T-helper 1 cell (primary cell): ENCODE results near the gene ZNF469.

ENCODE experiments used
- DNase-seq, 5 donors: peaks; one replicate each; pipeline ENCODE4 v3.0.0-alpha.2; 2012 to 2020
- total RNA-seq, 4 donors: gene quantifications; one replicate each; lab custom pipeline; 2026; lab: John Stamatoyannopoulos, UW

Gene ZNF469
- 0.27 to 3.6 (median 2.3) reads per million in 4 donors for total RNA-seq

DNA sequence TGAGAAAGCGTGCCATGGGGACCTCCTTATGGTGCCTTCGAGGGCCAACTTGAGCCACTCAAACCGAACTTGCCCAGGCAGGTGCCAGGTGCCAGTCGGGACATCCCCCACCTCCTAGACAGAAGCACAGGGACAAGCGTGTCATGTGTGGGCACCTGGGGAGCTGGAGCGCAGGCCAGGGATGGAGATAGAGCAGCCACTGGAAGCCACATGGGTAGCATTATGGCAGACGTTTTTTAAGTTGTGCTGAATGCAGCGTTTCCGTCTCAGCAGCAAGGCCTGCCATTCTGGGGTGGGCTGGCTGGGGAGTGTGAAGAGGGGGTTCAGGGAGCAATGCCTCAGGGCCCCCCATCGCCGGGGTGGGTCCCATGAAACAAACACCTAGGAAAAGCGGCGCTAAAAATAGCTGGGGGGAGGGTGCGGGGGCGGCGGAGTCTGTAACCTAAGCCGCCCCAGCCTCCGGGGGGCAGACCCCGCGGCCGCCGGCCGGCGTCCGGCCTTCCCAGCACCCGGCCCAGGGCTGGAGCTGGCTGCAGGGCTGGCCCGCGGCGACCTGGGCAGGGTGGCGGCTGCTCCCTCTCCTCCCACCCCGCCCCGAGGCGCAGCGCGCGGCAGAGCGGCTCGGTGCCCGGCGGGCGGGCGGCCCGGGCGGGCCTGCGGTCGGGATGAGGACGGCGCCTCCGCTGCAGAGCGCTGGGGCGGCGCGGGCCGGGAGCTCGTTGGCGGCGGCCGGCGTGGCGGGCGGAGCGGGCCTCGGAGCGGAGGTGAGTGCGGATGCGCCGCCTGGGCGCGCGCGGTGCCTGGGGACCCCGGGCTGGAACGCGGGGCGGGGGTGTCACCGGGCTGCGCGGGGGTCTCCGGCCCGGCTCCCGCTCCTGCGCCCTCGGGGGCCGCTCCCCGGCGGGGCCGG lies at the start of gene ZNF469:
Gene ZNF469, plus strand, starts transcription at position 469 of the 910 bp plus-strand sequence. CDS start 44,512 bp downstream, outside the sequence.
- no peak for DNase-seq

DNA sequence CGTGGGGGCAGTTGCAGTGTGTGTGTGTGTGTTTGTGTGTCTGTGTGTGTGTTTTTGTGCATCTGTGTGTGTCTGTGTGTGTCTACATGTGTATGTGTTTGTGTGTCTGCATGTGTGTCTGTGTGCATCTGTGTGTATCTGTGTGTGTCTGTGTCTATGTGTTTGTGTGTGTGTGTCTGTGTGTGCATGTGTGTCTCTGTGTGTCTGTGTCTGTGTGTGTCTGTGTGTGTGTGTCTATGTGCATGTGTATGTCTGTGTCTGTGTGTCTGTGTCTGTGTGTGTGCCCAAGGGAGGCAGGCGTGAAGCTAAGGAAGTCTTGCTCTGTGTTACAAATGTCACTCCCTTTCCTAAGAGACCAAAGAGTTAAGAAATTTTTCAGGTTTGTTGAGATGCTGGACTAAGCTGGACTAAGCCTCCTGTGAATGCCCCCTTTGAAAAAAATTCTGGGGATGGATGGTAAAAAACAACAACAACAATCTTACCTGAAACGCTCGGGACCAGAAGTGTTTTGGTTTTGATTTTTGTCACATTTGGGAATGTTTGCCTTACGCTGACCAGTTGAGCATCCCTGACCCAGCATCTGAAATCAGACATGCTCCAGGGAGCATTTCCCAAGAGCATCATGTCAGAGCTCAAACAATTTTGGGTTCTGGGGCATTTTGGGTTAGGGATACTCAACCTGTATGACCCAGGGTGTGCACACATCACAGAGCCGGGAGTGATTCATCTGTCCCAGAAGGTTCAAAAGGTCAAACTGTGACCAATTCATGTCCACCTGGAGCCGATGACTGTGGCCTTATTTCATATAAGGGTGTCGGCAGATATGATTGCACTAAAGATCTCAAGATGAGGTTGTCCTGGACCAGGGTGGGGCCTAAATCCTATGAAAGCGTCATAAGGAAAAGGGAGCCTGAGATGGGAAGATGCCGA lies 48.6 kb upstream of the ZNF469 start:
- no peak for DNase-seq

- DNase-seq = no peak
Measured at GRCh38 chr16:88334778-88335720, 47.7 kb upstream of the ZNF469 start.

DNA sequence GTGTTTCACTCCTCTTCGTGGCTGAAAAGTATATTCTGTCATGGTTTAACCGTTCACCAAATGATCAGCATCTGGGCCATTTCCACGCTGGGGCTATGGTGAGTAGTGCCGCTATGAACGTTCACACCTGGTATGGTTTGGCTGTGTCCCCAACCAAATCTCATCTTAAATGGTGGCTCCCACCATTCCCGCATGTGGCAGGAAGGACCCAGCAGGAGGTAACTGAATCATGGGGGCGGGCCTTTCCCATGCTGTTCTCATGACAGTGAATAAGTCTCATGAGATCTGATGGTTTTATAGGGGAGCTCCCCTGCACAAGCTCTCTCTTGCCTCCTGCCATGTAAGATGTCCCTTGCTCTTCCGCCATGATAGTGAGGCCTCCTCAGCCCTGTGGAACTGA lies 45.7 kb upstream of the ZNF469 start:
- no peak for DNase-seq

DNA sequence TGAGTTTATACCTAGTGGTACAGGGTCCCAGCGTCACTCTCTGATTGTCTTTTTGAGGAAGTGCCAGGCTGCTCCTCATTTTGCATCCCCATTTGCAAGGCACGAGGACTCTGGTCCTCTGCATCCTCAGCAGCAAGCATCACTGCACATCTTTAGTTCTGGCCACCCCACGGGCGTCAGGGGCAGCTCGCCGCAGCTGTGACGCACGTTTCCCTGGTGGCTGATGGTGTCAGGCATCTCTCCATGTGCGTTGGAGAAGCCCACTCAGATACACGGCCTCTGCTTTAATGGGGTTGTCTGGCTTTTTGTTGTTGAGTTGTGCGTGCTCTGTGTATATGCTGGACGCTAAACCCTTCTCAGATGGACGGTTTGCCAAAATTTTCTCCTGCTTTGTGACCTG lies 45.2 kb upstream of the ZNF469 start:
- DNase-seq = no peak

DNA sequence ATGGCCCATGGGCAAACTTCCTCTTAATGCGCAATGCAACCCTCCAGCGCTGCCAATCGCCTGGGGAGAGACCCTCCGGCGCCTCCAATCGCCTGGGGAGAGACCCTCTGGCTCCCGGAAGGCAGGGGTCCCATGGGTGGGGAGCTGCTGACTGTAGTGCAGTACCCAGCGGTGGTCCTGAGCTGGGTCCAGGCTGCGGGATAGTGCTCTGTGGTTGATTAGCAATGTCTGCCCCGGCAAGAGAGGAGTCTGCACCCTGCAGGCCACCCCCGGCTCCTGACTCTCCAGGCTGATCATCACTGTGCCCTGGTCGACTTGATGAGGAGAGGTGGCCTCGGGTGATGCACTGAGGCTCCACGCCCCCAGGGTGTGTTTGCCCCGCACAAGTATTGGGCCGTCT lies 44.6 kb upstream of the ZNF469 start:
- no peak for DNase-seq

DNA sequence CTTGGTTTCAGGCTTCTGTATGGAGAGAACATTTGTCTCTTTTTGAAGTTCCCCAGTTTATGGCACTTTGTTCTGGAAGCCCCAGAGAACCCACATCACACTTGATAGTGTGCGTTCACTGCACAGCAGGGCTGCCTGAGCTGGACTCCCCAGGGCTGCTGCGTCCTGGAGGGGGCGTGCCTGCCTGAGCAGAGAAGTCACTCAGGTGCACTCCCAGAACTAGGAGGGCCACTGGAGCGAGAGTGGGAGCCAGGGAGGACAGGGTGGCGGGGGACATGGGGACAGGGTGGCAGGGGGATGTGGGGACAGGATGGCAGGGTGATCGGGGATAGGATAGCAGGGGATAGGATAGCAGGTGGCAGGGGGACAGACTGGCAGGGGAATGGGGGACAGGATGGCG lies 43.9 kb upstream of the ZNF469 start:
- no peak for DNase-seq

DNA sequence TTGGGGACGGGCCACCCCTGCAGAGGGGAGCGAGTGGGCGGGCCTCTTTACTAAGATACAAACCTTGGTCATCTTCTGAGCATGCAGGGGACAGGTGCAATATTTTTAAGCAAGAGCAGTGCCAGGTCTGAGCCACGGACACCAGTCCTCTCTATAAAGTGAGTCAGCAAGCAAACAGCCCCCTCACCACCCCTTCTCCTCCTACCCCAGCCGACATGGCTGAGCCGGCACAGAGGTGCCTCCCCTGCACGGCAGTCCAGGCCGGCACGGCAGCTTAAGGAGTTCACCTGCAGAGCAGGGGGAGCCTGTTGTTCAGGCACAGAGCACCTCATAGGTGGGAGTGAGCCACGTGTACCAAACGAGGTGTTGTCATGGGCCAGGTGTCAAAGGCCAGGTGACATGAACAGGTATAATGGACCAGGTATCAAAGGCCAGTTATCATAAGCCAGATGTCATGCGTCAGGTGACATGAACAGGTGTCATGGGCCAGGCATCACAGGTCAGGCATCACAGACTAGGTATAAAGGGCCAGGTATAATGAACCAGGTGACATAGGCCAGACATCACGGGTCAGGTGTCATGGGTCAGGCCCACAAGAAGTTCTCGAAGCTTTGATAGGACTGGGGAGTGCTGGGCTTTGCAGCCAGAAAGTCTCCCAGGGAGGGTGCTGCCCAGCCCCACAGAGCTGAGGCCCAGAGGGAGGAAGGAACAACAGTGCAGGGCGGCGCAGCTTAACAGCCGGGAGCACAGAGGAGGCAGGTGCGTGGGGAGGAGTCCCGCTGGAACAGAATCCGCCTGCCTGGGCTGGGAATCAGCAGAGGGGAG lies 42.6 kb upstream of the ZNF469 start:
- no peak for DNase-seq

GRCh38 chr16:88340755-88341150 lies 42.0 kb upstream of the ZNF469 start:
- DNase-seq = no peak

DNA sequence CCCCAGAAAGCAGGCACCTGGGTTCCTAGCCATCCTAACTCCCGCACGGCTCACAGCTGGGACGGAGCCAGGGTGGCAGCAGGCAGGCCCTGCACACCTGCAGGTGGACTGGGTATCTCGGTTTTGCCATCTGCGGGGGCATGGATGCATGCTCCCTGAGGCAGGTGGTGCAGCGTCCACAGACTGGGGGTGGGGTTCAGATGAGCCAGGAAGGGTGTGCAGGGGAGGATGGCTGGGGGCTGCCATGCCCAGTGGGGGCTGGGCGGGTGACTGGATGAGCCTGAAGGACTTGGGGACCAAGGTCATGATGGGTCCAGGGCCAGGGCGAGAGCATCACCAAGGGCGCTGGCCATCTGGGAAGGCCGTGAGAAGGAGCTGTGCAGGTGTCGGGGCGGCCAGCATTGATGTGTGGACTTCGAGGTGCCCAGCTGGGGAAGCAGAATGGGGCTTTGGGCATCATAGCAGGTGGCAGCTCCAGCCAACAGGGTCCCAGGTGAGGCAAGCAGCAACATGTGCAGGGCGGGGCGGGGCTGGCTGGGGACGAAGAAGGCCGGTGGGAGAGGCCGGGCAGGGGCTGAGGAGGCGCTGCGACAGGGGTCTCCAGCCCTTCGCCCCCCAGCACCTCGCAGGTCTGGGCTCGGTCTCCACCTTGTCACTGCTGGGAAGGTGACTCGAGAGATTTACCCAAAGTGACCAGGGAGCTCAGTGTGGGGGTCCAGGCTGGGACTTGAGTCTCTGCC lies 41.0 kb upstream of the ZNF469 start:
- DNase-seq = no peak

DNA sequence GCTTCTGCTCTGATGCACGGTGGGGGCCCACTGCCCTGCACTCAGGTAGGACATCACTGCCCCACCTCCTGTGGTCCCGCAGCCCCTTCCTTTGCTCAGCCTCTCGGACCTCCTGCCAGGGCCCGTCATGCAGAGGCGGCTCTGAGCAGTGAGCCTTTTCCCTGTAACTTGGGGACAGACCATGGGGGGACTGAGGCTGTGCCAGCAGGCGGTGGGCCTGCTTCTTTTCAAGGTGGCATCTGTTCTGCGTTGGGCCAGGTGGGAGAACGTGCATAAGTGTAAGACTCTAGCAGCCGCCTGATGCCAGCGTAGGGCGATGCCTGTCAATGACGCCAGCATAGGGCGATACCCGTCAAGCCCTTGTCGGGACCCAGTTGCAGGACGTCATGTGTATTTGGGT lies 40.3 kb upstream of the ZNF469 start:
- no peak for DNase-seq

DNA sequence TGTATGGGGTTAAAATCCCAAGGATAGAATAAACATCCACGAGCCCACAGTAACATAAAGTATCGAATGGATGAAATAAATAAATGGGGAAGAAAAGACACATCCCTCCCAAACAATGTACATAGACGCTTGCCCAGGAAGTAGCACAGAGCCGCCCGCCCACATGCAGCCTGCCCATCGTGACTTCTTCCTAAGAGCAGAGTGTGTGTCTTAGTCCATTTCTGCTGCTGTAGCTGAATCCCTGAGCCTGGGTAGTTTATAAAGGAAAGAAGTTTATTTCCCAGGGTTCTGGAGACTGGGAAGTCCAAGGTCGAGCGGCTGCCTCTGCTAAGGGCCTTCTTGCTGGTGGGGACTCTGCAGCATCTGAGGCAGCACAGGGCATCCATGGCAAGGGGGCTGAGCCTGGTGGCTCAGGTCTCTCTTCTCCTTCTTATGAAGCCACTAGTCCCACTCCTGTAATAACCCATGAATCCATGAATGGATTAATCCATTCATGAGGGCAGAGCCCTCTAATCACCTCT lies 39.4 kb upstream of the ZNF469 start:
- DNase-seq = no peak

DNA sequence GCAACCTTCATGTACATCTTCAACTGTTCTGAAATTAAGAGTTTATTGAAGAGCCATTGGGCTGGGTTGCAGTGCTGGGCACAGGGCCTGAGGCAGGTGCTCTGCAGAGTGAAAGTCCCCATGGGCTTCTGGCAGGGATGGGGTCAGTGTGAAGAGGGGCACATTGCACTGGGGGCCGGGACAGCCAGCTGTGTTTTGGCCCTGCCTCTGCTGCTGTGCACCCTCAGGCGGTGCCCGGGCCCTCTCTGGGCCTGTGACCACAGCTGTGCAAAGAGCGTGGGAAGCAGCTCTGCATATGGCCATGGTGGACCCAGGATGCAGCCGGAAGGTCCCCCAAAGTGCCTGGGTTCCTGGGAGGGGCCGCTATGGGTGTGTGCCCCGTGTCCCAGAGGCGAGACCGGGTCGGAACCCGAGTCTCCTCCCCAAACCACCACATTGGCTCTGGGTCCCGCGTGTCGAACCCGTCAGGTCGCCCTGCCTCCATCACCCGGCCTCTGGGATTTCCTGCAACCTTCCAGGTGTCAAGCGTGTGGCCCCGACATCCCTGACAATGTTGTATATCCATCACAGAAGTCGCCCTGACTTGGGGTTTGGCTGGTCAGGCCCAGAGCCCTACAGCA lies 38.2 kb upstream of the ZNF469 start:
- DNase-seq = no peak

GRCh38 chr16:88345031-88345720 lies 37.6 kb upstream of the ZNF469 start:
- DNase-seq = no peak

DNA sequence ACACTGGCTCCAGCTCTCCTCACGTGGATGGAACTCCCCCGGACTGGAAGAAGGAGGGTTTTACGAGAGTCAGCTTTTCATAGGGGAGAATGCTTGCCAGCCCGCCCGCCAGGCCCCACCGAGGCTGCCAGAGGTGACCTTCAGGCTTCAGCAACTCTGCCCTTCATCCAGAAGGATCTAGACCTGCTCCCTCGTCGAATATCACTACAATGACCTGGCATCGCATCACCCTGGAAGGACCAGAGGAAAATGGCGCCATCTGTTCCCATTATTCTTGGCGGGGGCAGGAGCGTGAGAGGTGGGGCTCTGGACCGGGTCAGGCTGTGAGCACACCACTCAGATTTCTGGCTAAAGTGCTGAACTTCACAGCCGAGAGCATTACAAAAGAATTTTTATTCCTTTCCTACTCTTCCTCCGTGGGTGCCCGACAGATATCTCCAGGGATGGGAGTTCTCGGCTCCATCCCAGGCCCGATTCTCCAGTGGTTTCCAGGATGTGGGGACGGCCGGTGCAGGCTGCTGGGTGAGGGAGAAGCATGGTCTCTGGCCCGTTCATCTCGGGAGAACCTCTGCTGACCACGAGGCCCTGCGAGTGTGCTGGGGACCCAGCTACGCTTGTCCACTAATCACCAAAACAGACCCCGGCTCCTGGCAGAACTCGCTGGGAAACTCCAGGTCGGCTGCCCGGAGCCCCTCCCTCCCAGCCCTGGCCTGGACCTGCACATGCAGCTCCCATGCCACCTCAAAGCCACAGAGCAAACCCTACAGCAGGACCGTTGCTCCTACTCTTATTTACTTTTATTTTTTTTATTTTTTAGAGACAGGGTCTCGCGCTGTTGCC lies 36.8 kb upstream of the ZNF469 start:
- no peak for DNase-seq

DNA sequence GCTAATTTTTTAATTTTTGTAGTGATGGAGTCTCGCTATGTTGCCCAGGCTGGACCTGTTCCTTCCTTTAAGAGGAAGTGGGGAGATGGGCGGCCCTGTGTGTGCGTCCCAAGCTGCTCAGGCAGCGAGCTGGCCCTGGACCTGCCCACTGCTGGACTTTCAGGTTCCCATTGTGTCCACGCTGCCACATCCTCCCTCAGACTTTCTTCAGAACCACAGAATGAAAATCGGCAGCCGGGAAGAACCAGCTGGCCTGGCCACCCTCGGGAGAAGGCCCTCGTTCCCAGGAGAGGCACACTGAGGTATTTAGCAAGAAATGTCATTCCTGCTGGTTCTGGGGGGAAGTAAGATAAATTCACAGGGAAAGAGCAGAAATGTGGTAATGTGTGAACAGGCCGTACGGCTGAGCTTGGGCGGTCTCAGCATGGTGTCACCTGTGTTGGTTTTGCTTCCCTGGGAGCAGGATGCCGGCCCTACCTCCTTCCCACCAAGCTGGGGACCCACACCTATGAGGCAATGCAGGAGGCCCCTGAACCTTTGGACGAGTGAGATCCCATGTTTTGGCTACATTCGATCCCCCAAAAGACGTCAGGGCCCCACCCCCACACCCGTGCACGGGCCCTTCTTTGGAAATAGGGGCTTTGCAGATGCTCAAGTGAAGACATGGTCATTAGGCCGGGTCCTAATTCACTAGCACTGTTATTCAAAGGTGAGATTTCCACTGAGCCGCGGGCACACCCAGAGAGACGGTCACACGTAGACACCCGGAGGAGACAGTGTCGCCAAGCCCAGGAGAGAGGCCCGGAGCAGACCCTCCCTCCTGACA lies 35.9 kb upstream of the ZNF469 start:
- no peak for DNase-seq

- peak in 2 of 5 donors; percentile 11 to 25 for DNase-seq
Measured at GRCh38 chr16:88347656-88348376, 34.9 kb upstream of the ZNF469 start.
